GM12873 (cell line): ENCODE data around the gene CFAP46.

Source experiments
- CTCF ChIP-seq: IDR thresholded peaks from 2 replicates; pipeline ENCODE4 v1.5.1; 2012; ENCODE audit warnings: low read depth, mild to moderate bottlenecking, moderate library complexity, low read length, control low read depth; ENCODE audit not compliant: insufficient read depth; ENCODE audit errors: missing control alignments

CFAP46 gene

GRCh38 chr10:132890301-132890700, 52.1 kb downstream of the CFAP46 start:
- no peak for TF ChIP-seq CTCF

- no peak for TF ChIP-seq CTCF
Observed at GRCh38 chr10:132889556-132889955, 52.8 kb downstream of the CFAP46 start.

DNA sequence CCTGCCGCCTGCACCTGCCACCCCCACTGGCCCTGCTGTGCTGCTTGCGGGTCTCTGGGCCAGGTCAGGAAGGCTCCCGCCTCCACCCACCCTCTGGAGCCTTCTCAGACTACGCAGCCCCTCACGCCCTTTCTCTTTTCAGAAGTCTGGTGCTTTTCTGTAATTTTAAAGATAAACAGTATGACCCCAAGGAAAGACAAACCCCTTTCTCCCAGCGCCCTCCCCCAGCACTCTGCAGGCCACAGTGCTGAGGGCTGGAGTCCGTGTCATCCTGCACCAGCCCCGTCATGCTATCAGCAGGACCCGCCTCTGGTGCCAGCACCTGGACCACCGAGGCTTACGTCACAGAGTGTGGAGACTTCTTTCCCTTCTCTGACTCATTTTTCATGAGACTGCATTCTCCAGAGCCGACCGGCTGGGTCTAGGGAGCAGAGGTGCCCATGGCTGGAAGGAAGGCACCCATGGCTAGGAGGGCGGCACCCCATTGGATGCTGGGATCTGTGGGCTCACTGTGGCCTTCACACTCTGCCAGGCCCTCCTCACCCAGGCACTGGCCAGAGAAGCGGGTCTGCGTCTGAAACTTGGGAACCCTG, 53.4 kb downstream of the CFAP46 start:
- no peak for TF ChIP-seq CTCF

DNA sequence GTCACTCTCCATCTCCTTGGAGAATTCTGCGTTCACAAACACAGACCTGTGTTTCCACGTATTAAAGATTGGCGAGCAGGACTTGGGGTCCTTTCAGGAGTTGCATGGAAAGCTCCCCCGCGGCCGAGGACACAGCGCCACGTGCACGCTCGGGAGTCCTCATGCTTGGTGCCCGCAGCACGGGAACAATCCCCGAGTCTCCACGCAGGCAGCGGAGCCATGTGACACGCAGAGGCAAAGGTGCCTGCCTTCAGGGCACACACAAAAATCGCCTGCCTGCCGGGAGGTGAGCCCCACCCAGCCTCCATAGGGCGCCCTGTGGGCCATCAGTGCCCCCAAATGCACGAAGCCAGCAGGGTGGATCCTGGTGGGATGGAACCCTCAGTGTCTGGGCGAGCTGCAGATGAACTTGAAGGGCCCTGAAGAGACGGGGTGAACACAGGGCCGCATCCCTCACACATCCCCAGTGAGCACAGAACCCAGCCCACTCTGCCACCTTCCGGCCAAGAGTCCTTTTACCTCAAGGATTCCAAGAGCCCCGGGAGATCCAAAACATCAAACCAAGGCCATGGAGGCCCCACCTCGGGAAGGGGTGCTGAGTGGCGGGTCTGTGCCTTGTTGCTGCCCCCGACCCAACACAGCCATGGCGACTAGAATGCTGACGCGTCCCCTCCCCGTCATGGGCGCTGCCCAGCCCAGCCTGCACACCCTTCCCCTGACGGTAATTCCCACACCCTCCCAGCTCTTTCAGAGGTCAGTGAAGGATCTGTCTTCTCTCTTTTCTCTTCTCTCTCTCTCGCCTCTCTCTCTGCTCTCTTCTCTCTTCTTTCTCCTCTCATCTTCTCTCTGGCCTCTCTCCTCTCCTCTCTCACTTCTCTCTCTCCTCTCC, 55.9 kb downstream of the CFAP46 start:
- no peak for TF ChIP-seq CTCF

DNA sequence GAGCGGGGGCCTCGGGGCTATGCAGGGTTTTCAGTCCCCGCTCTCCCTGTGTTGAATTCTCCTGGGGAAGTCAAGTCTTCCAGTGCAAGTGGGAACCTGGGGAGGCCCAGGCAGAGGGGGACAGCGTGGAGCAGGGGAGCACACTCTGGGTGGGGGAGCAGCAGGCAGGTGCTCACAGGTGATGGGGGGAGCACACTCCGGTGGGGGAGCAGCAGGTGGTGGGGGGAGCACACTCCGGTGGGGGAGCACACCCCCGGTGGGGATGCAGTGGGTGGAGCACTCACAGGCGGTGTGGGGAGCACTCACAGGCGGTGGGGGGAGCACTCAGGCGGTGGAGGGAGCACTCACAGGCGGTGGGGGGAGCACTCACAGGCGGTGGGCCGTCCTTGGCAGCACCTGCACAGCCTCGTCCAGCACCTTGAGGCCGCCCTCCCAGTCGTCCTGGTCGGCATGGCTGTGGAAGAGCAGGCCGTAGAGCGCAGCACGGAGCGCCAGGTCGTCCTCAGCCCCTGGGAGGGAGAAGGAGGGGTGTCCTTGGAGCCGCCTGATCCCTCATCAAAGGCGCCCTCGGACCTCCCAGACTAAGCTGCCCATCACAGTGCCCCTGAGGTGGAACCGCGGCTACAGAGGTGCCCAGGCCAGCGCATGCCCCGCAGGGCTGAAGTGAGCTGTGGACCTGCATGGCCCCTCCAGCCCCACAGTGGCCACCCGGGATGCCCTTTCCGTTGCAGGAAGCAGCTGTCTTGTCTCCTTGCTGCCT, 56.7 kb downstream of the CFAP46 start:
- TF ChIP-seq CTCF, result no peak

GRCh38 chr10:132884691-132885271, 57.6 kb downstream of the CFAP46 start:
- TF ChIP-seq CTCF, result no peak

GRCh38 chr10:132884041-132884440, 58.3 kb downstream of the CFAP46 start:
- TF ChIP-seq CTCF, result no peak
